ENCODE data around the gene CBX1.
"Not testable (repeated sequence)": the region's sequence is repeated elsewhere in the genome, so short reads cannot be mapped to it uniquely, and the experiment has no call there.

The CBX1 gene

GRCh38 chr17:48070195-48070594 lies 31.1 kb downstream of the CBX1 start:
- no peak for DNase-seq

DNA sequence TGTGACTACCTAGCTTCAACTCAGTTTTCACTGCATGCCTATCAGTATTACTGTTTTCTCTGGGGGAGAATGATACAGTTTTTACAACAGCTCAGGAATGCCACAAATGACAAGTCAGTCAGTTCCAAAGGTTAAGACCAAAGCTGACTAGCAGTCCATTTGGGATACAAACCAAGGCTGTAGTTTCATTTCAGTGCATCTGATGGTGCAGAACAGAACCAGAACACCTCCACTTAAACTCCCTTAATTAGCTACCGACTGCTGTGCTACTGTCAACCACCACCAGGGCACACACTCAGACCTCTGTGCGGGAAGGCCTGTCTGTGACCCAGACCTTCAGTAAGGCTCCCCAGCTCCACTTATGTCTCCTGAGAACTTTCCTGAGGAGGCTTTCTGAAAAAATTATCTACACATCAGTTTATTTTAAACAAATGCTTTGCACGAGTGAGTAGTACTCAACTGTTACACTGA lies 32.8 kb downstream of the CBX1 start:
- no peak for DNase-seq

DNA sequence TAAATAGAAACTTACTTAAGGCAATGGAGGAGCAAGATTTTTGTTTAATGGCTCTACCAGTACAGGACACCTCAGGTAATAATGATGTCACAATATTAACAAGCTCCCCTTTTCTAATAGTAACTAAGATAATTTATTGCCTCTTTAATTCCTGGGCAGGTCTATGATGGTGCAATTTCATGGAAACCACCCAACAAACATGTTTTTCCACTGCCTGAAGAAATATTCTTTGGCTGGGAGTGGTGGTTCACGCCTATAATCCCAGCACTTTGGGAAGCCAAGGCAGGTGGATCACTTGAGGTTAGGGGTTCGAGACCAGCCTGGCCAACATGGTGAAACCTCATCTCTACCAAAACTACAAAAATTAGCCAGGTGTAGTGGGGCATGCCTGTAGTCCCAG lies 33.5 kb downstream of the CBX1 start:
- not testable (repeated sequence) for DNase-seq

DNA sequence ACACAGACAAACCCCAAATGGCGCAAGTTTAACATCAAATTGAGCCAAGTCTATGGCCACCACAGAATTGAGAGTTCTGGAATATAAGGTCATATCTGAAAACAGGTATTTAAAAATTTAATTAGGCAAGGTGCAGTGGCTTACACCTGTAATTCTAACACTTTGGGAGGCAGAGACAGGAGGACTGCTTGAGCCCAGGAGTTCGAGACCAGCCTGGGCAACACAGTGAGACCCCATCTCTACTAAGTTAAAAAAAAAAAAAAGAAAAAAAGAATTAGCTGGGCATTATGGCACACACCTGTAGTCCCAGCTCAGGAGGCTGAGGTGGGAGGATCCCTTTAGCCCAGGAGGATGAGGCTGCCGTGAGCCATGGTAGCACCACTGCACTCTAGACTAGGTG lies 34.0 kb downstream of the CBX1 start:
- no peak for DNase-seq

- DNase-seq = no peak
These were observed 34.6 kb downstream of the CBX1 start for GRCh38 chr17:48066656-48067055.

DNA sequence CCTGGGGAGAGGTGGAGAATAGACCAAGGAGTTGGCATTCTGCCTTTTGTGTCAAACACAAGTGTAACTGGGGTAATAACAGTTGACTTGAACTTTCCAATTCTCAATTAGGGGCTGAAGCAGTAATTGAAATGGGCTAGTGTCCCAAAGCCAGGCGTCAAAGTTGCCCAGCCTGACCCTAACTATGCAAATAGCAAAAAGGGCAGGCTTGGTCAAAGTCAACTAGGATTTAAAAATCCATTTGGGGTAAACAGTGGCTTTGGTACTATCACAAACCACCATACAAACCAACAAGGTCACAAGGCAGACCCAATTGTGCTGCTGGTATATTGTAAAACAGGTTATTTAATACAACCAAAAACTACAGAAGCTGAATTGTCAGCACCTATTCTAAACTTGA lies 35.1 kb downstream of the CBX1 start:
- no peak for DNase-seq

GRCh38 chr17:48064638-48065037 lies 36.6 kb downstream of the CBX1 start:
- no peak for DNase-seq

- DNase-seq = no peak
These were observed 39.0 kb downstream of the CBX1 start for GRCh38 chr17:48062273-48062672.

- no peak for DNase-seq
These were observed 41.0 kb downstream of the CBX1 start for GRCh38 chr17:48060249-48060648.

DNA sequence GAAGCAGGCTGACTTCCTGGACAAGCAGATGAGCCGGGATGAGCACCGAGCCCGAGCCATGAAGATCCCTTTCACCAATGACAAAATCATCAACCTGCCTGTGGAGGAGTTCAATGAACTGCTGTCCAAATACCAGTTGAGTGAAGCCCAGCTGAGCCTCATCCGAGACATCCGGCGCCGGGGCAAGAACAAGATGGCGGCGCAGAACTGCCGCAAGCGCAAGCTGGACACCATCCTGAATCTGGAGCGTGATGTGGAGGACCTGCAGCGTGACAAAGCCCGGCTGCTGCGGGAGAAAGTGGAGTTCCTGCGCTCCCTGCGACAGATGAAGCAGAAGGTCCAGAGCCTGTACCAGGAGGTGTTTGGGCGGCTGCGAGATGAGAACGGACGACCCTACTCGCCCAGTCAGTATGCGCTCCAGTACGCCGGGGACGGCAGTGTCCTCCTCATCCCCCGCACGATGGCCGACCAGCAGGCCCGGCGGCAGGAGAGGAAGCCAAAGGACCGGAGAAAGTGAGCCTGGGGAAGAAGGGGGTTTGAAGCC lies 42.1 kb downstream of the CBX1 start:
- DNase-seq = no peak

GRCh38 chr17:48058393-48059124 lies 42.7 kb downstream of the CBX1 start:
- no peak for DNase-seq

DNA sequence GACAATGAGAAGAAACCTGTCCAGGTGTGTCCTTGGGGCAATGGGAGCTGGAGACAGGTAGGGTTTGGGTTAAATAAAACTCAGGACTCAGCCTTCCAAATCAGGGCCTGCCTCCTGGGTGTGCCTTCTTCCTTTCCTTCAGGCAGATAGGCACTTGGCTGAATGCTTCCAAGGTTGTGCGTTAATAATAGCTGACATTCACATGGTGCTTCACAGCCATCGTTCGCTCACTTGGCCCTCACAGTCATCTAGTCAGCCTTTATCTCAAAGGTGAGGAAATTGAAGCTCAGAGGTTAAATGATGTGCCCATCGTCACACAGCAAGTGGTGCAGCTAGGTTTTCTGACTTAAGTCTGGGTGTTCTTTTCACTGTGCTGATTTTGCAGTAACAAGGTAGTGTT lies 43.7 kb downstream of the CBX1 start:
- DNase-seq = no peak

DNA sequence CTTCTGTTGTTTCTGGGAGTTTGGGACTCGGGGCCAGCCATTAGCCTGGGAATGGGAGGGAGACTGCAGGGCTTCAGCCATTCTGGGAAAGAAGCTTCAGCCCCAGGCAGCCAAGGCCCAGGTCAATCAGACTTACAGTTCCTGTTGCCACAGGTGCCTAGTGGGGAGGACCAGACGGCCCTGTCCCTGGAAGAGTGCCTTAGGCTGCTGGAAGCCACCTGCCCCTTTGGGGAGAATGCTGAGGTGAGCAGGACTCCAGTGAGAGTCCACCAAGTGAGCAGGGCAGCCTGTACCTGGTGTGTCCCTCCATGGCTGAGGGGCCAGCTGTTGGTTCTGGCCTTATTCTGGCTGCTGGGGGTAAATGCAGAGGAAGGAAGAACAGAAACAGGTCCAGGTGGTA lies 44.4 kb downstream of the CBX1 start:
- DNase-seq = no peak

GRCh38 chr17:48056246-48056745 lies 45.0 kb downstream of the CBX1 start:
- DNase-seq = no peak

GRCh38 chr17:48055531-48056245 lies 45.6 kb downstream of the CBX1 start:
- no peak for DNase-seq

DNA sequence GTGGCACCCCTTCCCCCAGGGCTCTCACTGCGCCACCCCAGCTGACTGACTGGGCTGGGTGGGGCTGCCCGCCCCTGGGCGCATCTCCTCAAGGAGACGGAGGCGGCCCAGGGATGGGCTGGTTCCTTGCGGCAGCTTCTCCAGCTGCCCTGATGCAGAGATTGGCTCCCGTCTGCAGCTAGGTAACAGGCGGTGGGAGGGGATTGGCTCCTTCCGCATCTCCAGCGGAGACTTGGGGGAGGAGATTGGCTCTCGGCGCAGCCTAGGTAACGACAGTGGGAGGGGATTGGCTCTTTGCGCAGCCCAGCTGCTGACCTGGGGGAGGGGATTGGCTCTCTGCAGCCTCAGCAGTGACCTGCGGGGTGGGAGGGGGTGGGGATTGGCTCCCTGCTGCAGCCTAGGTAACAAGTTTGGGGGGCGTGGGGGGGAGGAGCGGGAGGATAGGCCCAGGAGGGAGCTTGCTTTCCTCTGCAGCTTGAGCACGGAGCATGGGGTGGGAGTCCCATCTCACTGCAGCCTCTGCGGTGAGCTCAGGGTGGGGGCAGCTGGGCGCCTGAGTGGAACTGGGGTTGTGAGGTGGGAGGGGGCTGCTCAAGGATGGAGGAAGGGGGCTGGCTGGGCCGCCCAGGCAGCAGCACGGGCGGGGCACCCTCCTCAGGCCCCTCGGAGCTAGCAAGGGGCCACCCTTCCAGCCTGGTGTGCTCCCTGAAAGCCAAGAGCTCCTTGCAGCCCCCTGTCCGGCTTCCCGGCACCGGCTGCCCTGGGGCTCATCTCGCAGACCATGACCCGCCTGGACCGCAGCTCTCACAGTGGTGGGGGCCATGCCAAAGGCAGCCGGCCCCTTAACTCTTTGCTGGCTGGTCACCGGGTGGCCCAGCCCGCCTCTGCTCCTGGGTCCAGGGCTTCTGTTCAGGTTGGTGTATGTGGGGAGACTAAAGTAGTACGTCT lies 46.8 kb downstream of the CBX1 start:
- peak; percentile 75 for DNase-seq

DNA sequence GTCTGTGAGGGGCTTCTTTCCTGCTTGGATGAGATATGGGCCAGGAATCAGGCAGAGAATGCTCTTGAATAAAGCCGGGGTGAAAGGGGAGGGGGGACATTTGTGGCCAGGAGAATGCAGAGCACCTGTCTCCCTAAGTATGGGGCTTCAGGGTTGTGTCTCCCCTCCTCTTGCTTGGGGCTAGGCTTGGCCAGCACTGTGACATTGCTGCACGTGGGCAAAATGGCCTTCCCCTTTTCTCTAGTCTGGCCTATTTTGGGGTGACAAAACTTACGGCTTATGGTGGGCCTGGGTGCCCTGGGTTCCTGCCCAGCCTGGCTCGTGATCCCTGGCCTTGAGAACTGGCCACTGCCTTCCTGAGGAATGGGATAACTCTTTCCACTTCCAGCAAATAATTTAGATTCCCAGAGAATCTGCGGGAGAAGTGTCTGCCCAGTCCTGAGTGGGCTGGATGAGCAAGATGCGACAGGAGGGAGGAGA lies 47.5 kb downstream of the CBX1 start:
- no peak for DNase-seq

- peak; percentile 64 for DNase-seq
These were observed 48.1 kb downstream of the CBX1 start for GRCh38 chr17:48052956-48053757.

GRCh38 chr17:48051706-48052486 lies 49.4 kb downstream of the CBX1 start:
- no peak for DNase-seq

DNA sequence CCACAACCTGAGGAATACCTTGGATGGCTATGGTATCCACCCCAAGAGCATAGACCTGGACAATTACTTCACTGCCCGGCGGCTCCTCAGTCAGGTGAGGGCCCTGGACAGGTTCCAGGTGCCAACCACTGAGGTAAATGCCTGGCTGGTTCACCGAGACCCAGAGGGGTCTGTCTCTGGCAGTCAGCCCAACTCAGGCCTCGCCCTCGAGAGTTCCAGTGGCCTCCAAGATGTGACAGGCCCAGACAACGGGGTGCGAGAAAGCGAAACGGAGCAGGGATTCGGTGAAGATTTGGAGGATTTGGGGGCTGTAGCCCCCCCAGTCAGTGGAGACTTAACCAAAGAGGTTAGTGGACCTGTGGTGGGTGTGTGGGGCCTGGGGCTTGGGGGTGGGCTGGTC lies 50.0 kb downstream of the CBX1 start:
- DNase-seq = no peak

Data from NCI-H1105 treated with DMSO at 0.1 percent for 48 hours (cell line).